Activated T-cell treated with anti-CD3 and anti-CD28 coated beads for 24 hours (primary cell): Measurements from ENCODE around the gene ACAA2.

Experiments used
- DNase-seq: peaks from one replicate; pipeline ENCODE4 v3.0.0-alpha.2; 2020; ENCODE audit warnings: low read depth

The ACAA2 gene, protein sequence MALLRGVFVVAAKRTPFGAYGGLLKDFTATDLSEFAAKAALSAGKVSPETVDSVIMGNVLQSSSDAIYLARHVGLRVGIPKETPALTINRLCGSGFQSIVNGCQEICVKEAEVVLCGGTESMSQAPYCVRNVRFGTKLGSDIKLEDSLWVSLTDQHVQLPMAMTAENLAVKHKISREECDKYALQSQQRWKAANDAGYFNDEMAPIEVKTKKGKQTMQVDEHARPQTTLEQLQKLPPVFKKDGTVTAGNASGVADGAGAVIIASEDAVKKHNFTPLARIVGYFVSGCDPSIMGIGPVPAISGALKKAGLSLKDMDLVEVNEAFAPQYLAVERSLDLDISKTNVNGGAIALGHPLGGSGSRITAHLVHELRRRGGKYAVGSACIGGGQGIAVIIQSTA

GRCh38 chr18:49813319-49814146 is at the start of gene ACAA2:
Gene ACAA2 (minus strand): TSS chr18:49813533. CDS start chr18:49813484, 49 bp downstream.
- DNase-seq = peak; percentile 80

DNA sequence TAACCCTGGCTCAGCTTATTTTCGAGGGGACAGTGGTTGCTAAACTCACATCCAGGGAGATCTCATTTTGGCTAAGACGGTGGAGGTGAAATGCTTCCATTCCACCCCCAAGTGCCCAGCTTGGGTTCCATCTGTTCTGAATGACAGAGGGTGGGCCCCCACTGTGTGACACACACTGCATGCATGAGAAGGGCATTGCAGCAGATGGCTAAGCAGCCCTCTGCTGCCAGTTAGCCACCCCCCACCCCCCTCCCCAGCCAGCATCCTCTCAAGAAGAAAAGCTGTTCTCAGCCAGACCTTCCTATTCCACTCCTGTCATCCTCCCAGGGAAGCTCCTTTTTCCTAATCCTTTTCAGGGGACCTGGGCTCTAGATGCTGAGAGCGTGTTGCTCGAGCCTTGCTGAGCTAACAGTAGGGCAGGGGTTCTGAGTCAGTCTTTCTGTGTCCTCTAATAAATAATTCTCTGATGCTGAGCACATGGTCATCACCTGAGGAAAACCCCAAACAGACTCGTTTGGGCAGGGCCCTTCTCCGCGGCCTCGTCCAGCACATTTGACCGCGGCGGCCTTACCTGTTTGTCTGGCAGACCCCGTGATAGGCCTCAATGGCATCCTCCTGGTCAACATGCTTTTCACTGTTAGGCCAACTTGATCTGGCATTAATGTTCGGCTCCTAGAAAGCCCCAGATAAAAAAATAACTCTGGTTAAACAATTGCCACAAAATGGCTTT is 49.5 kb upstream of the ACAA2 start:
- no peak for DNase-seq

DNA sequence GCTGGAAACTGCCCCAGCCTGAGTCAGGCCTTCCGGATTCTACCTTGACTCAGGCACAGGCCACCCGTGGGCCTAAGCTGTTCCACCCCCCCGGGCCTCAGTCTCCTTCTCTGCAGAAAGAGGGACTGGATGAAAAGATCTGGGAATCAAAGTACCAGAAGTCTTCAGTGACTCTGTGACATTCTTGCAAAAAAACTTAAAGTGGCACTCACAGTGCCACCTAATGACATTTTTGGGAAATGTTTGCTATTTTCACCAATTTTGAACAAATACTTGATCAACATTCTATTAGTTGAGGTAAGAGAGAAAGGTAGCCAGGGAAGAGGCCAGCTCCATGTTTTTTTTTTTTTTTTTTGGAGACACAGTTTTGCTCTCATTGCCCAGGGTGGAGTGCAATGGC is 48.3 kb upstream of the ACAA2 start:
- no peak for DNase-seq

- DNase-seq = no peak
These were observed 46.4 kb upstream of the ACAA2 start for GRCh38 chr18:49859725-49860124.

DNA sequence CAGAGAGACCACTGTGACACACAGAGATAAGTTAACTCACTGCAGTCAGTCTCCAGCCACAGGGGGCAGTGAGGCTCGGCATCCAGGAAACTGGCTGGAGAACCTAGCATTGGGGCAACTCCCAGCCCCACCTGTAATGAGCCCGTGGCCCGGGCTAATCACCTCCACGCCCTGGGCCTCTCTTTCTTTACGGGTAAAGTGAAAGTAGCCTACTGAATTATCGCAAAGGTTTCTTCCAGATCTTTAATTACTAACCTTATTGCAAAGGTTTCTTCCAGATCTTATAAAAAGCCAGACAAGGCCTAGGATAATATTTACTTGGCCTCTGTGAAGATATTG is 45.7 kb upstream of the ACAA2 start:
- no peak for DNase-seq

- peak; percentile 28 for DNase-seq
These were observed 45.1 kb upstream of the ACAA2 start for GRCh38 chr18:49858309-49859020.

- no peak for DNase-seq
These were observed 44.4 kb upstream of the ACAA2 start for GRCh38 chr18:49857708-49858107.

GRCh38 chr18:49856496-49856895 is 43.2 kb upstream of the ACAA2 start:
- DNase-seq = no peak

DNA sequence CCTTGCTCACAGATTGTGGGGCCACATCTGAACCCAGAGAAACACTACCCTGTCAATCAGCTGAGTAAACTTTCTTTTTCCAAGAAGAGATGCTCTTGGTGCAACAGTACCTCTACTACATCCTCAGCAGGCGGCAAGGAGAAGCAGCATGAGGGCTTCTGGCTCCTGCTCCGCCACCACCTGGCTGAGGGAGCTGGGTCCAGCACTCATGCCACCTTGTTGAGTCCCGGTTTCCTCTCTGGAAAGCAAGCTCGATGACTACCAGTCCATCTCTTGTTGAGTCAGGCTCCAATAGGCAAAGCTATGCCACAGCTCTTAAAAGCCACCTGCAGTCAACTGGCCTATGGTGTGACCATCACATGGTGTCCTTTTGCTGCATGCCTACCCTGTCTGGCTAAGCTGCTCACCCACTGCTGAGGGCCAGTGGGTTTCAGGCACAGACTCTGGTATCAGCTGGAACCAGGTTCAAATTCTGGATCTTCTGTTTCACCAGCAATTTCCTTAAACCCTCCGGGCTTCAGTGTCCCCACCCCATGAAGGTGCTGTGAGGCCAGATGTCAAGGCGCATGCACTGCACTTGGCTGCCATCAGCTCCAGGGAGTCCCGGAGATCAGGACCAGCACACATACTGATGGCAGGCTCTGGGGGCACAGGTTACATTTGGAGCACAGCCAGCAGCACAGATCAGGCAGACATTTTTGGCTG is 42.5 kb upstream of the ACAA2 start:
- DNase-seq = no peak

GRCh38 chr18:49854681-49855080 is 41.3 kb upstream of the ACAA2 start:
- DNase-seq = no peak

DNA sequence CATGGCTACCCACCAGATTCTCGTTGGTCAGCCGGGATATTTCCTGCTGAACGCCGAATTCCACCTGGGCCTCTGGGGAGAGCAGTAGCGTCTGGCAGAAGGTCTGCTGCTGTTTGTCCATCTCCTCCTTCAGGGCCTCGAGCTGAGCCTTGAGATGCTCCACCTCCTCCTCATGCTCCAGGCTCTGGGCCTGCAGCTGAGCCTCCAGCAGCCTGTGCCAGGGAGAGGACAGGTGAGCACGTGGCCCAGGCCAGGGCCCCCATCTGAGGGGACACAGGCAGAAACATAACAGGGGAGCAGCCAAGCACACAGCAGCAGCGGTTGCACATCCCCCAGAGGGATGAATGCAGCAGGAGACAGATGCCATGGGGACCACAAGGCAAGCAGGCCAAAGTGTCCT is 40.1 kb upstream of the ACAA2 start:
- no peak for DNase-seq

- DNase-seq = no peak
These were observed 39.7 kb upstream of the ACAA2 start for GRCh38 chr18:49853011-49853410.

DNA sequence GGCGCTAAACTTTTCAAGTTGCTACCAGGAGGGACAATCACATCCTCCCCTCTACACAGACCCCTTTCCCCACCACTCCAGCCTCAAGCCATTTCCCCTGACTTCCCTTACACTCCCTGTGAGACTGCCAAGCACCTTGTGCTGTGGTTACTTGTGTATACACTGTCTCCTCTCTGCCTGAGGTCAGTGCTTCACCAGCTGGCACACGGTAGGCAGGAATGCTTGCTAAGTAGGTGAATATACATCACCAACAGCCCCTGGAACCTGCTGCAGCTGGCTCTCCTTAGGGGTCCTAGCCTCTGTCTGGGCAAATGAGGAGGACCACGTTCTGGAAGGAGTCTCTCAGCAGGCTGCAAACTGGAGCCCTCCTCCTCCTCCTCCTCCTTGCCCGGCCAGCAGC is 38.3 kb upstream of the ACAA2 start:
- DNase-seq = no peak

- DNase-seq = no peak
These were observed 37.3 kb upstream of the ACAA2 start for GRCh38 chr18:49850636-49851035.

GRCh38 chr18:49849331-49850217 is 36.2 kb upstream of the ACAA2 start:
- DNase-seq = no peak

DNA sequence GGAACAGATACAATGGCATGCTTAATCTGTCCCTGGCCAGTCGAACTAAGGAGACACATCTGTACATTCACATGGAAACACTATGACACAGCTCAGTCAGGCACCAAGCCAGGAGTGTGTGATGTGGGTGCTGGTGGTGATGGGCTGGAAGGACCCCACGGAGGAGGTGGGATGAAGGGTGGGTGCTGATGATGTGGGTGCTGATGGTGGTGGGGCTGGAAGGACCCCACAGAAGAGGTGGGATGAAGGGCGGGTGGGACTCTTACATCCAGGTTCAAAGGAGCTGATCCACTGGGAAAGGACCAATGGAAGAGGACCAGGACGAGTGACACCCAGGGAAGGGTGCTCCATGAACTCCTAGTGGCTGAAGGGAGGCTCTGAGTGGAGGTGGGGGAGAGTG is 34.8 kb upstream of the ACAA2 start:
- no peak for DNase-seq

- no peak for DNase-seq
These were observed 34.2 kb upstream of the ACAA2 start for GRCh38 chr18:49847524-49847923.

DNA sequence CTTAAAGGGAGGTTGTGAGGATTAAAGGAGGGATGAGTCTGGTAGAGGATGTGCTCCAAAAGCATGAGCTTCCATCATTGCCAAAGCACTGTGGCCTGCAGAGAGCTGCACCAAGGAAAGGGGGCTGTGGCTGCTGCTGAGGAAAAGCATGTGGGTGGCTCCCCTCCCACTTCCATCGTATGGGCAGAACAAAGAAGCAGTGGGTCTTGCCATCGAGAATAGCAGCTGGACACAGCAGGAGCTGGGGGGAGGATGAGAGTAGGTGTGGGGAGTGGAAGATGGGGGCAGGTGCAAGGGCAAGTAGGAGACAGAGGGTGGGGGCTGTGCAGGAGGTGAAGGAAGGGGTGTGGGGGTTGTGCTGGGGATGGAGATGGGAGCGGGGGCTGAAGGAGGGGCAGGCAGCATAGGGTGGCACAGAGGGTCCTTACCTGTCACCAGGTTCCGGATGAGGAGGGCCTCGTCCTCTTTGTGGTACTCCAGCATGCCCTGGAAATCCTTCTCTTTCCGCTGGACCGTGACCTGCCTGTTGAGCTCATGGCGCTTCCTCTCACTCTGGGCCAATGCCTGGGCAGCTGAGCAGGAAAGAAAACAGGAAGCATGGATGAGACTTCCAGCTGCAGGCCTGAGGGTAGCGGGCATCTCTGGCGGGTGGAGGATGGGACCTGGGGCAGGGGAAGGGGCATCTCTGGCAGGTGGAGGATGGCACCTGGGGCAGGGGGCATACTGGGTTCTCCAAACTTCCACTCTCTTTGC is 33.6 kb upstream of the ACAA2 start:
- DNase-seq = no peak

DNA sequence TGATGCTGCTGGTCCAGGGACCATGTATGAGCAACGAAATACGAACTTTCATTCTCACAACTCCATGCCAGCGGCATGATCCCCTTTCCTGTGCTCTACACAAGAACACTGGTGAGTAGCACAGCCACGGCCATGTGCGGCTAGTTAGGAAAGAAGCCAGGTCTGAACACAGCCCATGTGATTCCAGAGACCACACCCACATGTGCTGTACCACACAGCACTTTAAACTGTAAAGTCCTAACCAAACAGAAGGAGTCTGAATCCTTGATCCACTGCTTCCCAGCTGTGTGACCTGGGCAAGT is 33.0 kb upstream of the ACAA2 start:
- DNase-seq = no peak
